GM19025 (cell line): ENCODE measurements around the gene MARCHF3.
"Not testable (repeated sequence)": the region's sequence is repeated elsewhere in the genome, so short reads cannot be mapped to it uniquely, and the experiment has no call there.

Experiments used
- ATAC-seq: cut with Tn5 transposase; IDR thresholded peaks from one replicate; pipeline ENCODE4 v1.9.1; 2021; ENCODE audit warnings: mild to moderate bottlenecking, low read depth, moderate library complexity; ENCODE audit not compliant: unreplicated experiment

The MARCHF3 gene

DNA sequence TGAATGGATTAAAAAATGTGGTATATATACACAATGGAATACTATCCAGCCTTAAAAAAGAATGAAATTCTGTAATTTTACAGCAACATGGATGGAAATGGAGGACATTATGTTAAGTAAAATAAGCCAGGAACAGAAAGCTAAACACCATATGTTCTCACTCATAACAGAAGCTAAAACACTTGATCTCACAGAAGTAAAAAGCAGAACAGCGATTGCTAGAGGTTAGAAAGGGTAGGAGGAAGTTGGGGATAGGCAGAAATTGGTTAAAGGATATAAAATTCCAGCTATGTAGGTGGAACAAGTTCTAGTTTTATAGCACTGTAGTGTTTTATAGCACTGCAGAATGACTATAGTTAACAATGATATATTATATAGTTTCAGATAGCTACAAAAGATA, 15.8 kb downstream of the MARCHF3 start:
- no peak for ATAC-seq

DNA sequence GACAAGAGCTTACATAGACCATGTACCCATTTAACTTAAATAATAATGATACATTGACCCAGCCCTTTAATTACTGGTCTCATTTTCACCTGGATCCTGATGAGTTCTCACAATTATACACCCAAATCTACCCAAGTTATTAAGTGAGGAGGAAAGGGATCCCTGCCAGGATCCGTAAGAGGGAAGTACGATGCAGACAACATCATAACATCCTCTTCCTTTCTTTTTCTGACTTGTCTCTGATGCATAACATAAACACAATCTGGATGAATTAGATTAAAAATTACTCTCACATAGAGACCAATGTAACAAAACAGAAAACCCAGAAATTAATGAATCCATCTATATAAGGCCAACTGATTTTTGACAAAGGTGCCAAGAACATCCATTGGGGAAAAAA, 17.0 kb downstream of the MARCHF3 start:
- ATAC-seq, result no peak

DNA sequence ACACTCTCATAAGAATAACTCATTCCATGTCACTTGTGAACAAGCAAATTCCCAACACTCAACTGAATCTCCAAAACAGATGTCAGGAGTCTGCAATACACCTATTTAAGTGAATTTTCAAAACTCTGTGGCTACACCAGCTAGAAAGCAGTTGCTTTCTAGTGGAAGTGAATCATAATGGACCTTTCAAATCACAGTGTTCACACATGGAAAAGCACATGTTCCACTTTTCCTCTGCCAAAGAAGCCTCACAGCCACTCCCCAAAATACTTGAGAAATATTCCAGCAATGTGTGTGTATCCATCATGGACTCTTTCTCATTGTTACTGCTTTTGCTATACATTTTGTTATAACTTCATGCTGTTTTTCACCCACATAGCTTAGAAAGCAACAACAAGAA, 17.4 kb downstream of the MARCHF3 start:
- no peak for ATAC-seq

DNA sequence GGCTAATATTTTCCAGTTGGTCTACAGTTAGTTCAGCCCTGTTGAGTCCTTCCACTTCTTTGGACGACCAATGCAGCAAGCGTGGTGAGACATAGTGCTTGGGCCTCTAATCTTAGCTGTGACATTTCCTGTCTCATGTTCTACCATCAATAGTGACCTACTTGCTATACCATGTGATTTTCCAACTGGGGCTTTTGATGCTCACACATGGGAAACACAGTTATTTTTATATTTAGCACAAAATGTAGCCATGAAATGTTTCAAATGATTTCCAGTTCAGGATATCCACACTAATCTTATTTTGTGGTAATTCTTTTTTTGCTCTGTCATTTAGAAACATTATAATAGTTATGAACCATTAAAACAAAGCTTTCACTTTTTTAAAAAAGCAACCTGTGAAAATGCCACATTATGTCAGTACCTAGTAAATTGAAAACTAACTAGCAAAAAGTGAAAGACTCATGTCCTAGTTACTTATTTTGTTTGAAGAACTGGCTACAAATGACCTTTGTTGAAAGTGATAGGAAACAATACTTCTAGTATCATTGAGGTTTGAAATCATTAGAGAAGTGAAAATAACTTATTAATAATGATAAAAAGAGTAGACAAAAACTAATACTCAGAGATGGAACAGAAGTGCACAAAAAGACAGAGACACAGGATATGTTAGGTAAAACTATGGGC, 18.3 kb downstream of the MARCHF3 start:
- ATAC-seq, result peak; percentile 82

DNA sequence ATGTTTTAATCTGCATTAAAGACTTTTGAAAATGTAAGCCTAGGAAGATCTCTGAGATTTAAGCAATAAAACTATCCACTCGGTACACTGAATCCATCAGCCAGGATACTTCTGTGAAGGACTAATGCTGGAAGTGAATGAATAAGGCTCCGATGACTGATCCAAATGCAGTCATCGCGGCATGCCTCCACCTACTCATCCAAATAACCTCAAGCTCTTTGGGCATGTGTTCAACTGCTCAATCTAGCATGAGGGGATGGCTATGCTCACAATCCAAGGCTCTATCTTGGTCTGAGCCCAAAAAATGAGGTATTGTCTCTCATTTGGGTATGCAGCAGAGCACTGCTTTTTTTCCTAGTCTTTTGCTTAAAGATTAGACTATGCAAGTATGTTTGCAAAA, 19.2 kb downstream of the MARCHF3 start:
- ATAC-seq, result no peak

DNA sequence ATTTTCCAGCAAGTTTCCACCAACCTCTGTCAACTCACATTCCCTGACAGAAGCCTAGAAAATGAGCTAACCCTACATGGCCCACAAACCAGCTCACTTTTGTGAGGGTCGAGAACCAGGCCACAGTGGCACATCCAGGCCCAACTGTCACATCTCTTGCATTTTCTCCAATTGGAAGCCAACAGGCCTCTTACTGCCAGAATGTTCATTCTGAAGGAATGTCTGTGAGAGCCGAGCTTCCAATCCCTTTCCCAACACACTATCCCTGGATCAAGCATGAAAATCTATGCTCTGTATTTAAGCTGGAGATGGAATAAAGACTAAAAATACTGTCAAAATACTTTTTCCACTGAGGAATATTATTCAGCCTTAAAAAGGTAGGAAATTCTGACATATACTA, 20.0 kb downstream of the MARCHF3 start:
- ATAC-seq, result no peak

DNA sequence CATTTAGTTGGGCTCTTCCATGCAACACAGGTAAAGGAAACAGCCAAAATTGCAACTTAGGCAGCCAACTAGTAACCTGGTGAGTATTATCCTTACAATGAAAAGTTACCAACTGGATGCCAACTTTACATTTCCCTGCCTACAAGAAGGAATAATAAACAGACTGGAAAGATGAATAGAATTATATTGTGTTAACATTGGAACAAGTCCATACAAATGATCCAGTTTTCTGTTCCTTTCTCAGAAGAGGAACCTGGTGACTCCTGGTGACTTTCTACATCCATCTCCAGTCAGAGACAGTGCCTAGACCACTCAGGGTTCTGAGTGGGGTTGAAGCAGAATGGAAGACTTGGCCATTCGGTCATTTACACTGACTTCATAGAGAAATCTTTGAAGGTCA, 20.6 kb downstream of the MARCHF3 start:
- no peak for ATAC-seq

DNA sequence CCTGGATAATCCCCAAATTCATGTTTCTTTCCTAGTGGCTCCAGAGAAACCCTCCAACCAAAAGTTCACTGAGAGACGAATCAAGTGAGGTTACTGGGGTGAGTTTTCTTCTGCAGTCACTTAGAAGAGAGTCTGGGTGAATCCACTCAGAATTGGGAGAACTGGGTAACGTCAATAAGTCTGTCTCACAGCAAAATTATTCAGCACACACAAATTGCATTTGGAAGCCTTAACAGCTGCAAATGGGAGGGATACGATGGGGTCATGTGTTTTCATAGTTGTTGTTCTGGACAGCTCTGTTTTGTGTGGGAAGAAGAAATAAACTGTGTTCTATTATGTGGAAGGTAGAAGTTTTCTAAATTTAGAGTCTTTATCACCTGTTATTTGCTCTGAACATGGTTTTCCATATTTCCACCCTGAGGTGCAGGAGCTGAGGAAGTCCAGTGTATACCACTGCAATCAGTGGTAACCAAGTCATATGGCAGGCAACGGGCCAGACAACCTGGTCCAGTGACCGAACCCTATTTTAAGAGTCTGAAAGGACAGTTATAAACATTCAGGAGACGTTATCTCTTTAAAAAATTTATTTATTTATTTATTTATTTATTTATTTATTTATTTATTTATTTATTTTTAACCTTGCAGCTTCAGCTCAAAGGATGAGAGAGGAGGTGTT, 21.9 kb downstream of the MARCHF3 start:
- ATAC-seq, result no peak

DNA sequence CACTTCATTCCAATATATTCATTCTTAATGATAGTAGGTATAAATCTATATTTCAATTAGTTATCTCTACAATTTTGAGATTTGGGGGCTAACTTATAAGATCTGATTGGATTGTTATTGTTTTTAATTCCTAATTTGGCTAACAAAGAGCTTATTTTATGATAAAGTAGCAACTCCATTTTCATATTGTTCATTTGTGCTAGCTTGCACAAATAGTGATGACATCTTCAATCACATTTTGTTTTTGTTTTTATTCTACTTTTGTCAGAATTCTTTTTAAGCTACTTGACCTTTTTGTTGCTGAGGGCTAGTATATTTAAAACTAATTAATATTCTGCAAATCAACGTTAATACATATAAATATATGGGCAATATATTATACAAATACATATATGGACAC, 22.8 kb downstream of the MARCHF3 start:
- ATAC-seq, result no peak

DNA sequence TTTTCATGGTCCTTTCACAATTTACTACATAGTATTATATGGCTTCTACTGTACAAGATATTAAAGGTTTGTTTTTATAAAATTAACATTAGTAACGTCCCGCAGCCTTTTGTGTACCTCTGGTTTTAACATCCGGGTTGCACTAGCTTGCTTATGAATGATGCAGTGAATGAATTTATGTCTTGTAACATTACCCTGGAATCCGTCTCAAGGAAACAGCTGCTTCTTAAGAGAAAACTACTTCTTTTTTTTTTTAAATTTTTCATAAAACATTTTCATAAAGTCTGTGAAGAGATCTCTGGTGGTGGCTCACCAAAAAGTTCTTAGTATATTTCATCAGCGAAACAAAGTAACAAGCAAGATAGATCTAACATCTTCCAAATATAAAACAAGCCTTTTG, 23.6 kb downstream of the MARCHF3 start:
- ATAC-seq, result no peak

DNA sequence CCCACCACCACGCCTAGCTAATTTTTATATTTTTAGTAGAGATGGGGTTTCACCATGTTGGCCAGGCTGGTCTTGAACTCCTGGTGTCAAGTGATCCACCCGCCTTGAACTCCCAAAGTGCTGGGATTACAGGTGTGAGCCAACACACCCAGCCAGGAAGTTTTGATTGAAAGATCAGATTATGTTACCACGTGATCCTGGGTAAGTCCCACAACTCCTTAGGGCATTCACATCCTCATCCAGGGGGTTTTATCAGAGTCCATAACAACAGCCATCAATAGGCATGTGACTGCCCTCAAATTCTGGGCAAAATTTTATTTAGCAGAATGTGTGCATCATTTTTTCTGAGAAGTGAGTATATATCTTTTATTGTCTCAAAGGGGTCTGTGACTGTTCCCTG, 25.1 kb downstream of the MARCHF3 start:
- ATAC-seq, result not testable (repeated sequence)

DNA sequence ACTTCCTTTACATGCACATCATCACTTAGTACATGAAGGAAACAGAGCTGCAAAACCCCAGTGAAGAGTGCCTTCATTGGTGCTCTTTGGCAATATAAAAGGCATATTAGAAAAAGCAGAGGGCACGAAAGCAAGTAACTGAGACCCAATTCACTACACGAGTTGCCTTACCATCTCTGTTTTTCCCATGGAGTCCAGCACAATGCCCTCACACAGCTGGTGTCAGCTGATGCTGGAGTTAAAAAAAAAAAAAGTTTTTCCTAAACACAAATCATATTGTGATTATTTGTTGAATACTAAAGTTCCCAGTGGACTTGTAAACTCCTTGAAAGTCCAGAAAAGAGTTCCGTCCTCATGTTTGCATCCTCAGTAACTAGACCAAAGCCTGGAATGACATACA, 25.6 kb downstream of the MARCHF3 start:
- no peak for ATAC-seq

DNA sequence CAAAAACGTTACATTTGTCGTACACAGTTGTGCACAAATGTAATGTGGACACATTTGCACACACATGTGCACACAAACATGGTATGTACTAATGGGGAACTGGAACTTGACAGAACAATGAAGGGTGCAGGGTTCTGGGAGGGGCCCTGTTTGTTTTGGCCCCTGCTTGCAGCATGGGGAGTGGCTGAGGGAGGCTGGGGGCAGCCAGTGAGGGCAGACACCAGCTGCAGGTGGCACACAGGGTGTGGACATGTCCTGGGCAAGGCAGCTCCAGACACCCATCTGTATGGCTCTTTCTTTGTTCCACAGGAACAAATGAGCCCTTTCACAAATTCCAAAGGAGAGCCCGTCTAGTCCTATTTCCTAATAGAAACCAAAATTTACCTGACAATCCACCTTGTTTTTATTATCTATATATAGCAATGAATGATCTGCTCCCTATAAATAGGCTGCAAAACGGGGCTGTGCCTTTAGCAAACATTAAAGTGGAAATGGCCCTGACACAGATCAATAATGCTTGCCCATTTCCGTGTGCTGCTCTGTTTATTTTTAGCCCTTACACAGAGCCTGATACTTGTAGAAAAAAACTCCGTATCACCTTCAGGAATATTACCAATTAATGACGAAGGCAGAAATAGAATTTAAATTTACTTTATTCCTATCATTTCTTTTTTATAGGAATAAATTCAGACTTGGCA, 26.4 kb downstream of the MARCHF3 start:
- no peak for ATAC-seq

DNA sequence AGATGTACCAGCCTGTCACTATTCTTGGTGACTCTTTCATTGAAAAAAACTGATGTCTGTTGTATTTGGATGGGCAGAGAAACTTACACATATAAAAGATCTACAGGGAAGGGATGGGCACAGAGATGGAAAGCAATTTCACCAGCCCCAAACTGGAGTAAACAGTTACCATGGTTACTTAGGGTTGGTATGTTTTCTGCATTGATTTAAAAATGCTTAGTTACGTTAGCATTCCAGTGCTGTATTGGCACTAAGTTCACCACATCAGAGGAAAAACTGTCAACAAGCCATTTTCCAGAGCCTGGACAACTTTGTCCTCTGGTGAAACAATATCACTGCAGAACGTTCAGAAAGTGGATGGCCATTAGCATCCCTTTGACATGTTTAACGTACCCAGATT, 28.0 kb downstream of the MARCHF3 start:
- no peak for ATAC-seq

DNA sequence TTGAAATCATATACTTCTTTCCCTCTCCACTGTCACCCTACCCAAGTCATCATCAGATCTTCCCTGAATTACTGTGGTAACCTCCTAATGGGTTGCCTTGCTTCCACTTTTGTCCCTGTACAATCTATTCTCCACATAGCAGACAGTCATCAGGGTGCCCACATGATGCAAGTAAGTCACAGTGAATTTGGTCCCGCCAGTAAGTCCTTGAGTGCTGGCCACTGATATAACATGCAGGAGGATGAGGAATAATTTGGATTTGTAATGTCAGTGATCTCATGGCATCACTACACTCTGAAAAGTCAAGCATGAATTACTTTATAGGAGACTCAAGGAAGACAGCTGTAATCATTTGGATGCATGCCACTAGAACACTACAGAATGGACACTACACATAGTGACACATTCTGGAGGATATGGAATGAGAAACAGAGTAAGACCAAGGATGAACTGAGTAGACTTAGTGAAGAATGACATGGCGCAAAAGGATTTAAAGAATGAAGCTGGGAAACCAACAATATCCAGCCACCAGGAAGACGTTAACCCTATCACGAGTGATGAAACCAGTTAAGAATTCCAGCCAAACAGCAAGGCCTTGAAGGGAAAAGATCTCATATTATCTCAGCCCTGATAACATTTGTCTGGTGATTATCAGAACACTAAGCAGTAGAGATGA, 28.6 kb downstream of the MARCHF3 start:
- no peak for ATAC-seq

DNA sequence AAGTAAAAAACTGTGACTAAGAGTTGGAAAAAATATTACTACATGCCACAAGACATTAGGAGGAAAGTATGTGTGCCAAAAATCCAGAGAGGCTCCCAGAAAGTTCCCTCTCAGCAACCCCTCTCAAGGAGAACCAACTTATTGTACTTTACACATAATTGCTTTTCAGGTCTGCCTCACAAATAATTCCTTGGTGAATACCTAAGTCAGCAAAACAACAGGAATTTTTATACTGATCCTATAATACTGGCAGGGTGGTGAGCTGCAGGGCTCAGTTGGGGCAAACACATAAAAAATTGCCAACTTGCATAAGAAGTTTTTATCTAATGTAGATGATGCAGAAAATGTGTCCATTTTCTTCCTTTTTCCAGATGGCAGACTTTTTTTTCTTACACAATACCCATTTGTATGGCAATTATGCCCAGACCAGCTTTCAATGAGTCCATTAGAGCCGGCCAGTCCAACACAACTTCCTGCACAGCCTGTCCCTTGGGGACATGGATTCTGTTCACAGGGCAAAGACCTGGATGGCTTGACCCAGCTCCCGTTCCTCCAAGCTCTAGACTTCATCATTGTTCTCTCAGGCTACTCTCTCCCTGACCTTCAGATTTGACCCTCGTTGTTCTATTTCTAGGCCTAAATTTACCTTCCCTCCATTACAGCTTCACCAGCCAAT, 31.3 kb downstream of the MARCHF3 start:
- no peak for ATAC-seq

DNA sequence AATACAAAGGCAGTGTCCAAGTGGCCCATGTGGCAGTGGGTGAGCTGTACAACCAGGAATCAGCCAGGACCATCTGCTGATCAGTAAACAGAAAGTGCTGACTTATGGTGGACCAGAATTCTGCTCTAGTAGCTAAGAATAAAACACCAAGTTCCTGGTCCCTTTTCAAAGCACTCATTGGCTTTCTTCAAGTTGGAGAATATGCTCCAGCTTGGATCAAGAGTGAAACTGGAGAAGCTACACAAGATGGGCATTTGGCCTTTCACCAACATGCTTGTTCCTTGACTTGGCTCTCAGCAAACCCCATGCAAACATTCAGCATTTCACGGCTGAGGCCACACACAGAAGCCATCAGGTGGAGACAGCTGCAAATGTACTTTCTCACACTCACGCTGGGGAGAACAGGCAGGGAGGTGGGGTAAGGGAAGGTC, 32.1 kb downstream of the MARCHF3 start:
- ATAC-seq, result peak; percentile 86

DNA sequence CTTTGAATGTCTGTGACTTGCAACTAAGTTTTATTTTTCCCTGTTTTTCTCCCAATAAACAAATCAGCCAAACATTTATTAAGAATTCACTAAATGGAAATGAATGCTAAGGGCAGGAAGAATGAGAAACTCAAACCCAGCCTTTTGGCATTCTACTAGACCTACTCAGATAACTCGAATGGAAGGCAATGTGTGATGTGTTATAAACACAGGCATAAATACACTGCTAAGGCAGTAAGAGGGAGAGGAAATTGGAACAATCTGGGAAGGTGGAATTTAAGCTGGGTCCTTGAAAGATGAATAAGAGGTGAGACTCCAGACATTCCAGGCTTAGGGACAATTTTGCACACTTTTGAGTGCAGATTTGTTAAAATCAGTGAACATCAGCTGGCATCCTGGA, 34.7 kb downstream of the MARCHF3 start:
- no peak for ATAC-seq

DNA sequence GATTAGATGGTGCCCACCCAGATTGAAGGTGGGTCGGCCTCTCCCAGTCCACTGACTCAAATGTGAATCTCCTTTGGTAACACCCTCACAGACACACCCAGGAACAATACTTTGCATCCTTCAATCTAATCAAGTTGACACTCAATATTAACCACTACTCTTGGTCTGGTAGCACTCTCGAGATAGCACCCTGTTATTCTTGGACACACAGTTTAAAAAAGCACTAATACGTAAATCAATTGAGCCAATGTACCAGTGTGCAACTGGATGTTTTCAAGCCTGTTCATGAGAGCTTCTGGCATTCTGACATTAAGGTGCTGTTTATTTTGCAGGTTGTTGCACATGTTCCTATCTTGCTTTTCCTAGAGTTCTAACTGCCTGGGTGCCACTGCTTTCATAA, 35.3 kb downstream of the MARCHF3 start:
- ATAC-seq, result no peak

DNA sequence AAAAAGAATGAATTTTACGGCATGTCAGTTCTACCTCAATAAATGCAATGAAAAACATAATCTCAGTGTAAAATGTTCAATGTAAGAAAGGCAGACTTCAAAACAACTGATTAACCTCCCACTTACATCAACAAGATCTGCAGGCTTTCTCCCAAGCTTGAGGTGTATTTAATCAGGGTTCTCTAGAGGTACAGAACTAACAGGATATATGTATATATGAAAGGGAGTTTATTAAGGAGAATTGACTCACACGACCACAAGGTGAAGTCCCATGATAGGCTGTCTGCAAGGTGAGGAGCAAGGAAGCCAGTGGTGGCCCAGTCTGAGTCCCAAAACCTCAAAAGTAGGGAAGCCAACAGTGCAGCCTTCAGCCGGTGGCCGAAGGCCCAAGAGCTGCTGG, 35.9 kb downstream of the MARCHF3 start:
- no peak for ATAC-seq
